ENCODE results near the gene DCTN5.
A peak's percentile ranks its signal among the peaks of the same experiment; 100 is the strongest.
"Not testable (repeated sequence)": the region's sequence is repeated elsewhere in the genome, so short reads cannot be mapped to it uniquely, and the experiment has no call there.

The DCTN5 gene
- 40.4 to 80.3 (median 57.0) reads per million in 4 donors for total RNA-seq

DNA sequence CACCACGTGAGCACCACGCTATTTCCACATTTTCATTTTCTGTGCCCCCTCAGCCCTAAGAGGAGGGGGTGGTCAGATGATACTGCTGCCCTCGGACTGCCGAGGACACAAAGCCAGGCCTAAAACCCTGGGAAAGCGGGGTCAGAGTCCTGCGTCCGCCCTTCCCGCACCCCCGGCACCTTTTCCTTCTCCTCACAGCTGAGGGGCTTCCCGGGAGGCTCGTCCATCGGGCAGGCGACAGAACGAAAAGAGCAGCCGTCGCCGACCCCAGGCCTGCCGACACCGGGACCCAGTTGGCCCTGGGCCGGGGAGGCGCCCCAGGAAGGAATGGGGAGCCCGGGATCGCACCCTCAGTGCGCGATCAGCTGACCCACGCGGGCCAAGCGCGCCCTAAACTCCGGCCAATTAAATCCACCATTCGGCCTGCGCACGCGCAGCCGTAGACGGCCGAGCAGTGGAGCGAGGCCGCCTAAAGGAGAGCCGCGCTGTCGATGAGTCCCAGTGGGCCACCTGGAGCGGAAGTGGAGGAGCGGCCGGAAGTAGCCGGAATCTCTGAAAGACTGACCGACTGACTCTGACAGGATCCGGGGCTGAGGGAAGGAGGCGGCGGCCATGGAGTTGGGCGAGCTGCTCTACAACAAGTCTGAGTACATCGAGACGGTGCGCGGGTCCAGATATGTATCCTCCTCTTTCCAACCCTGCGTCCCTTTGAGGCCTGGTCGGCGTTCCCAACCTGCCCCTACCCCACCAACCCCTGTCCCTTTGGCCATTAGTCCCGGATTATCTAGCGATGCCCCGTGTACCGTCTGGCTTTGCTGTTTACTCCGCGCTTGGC, at the start of gene DCTN5, which contains the start of gene PALB2:
TSS of gene DCTN5 (plus strand) at position 536 of the 835 bp plus-strand sequence. CDS start at position 613, 77 bp downstream.
TSS of gene PALB2 (minus strand) at position 380 of the 835 bp plus-strand sequence. CDS start at position 227, 153 bp downstream.
- DNase-seq = peak; percentile 75 to 92 (median 79)

DNA sequence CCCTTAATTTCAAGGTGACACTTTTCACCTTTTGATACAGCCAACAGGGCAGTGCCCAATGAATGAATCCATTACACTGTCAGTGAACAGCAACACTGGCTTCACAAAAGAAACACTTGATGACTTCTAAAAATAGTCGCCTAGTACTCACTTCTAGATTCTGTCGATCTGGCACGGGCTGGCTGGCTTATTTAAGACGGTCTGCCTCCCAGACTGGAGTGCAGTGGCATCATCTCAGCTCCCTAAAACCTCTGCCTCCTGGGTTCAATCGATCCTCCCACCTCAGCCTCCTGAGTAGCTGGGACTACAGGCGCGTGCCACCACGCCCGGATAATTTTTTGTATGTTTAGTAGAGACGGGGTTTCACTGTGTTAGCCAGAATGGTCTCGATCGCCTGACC, 47.1 kb upstream of the DCTN5 start:
- DNase-seq = no peak

DNA sequence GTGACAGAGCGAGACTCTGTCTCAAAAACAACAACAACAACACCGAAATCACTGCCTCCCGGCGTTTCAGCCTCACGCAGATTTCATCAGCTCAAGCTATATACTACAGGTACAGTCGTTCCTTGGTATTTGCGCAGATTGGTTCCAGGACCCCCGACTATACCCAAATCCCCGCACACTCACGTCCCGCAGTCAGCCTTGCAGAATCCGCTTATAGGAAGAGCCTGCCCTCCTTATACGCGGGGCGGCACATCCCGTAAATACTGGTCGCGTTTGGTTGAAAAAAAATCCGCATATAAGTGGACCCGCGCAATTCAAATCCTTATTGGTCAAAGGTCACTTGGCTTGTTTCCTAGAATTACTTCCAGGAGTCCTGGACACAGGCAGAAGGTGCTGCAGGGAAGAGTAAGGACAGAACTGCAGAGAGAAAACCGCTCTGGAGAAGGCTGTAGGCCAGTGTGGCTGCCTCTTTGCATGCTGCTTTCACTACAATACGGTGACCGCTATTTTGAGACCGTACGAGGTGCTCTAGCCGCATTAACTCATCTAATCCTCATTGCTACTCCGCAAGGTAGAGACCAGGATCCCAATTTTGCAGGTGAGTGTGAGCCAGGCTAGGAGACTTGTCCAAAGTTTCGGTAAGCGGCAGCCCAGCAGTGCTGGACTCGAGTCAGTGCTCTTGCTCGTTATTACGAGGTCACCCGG, 45.9 kb upstream of the DCTN5 start:
- peak in 1 of 5 donors; percentile 4 for DNase-seq

DNA sequence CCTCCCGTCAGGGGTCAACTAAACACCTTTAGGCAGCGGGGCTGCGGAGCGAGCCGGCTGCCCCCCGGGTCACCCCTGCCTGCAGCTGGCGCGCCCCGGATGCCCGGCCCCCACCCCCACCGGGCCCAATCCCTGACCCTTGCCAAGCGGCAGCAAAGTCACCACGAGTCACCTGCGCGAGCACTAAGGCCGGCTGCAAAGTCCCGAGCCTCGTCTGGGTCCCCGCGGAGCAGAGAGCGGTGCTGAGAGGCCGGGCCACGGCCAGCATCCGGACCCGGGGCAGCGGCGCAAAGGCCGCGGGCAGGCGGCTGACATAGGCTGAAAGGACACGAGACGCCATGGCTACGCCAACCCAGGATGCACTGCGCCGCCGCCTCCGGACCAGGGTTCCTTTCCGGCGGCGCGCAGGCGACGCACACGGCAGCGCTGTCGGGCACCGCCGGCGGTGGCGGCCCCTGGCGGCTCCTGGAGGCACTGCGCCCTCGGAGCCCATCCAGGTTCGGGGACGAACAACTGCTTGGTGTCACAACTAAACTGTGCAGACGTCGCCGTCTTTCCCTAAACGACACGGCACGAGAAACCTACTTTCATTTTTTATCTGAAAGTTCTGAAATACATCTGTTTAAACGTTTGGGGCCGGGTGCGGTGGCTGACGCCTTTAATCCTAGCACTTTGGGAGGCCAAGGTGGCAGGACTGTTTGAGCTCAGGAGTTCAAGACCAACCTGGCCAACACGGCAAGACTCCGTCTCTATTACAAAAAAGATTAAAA, 45.1 kb upstream of the DCTN5 start, which contains the start of gene NDUFAB1:
TSS of gene NDUFAB1 (minus strand) at position 366 of the 770 bp plus-strand sequence. CDS start at position 340, 26 bp downstream.
- peak; percentile 80 to 89 (median 86) for DNase-seq

DNA sequence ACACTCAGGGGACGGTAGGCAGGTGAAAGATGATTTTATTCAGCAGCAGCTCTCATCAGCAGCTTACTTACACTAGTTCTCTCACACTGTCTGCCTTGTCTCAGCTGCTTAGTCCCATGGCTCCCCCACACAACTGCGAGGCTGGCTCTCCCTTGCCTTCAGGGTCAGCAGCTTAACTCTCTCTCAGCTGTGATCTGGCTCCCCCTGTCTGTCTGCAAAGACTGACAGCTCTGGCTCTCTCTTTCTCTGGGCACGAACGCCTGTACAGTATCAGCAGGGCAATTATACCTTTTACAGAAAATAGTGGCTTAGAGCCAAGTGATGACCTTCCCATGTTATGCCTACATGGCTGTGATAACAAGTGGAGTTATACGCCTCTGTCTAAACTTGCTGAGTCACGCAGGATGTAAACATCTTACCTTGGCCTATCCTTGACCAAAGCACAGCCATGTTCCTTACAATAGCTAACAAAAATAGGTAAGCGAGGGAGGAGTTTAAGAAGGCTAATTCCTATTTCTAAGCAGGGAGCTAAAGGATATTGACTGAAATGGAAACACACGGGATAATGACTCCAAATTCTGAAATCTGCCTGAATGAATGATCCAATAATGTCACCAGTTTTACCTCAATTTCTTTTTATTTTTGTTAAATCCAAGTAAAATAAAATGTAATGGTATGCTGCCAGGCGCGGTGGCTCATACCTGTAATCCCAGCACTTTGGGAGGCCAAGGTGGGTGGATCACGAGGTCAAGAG, 44.1 kb upstream of the DCTN5 start:
- peak in 1 of 5 donors; percentile 29 for DNase-seq

DNA sequence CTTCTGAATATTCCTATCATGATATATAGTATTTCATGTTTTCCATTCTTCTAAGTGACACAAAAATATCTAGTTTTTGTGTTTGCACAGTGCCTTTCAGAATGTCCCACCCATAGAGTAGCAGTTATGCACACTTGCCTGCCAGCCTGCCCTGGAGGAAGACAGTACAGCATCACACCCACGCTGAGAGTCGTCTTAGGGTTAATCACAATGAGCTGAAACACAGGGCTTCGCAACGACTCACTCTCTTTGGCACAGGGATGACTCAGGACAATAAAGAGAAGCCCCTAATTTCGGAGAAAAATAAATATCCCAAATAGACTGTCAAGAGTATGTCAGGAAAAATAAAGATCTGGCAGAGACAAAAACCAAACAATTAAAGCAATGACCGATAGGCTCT, 33.5 kb upstream of the DCTN5 start:
- DNase-seq = no peak

DNA sequence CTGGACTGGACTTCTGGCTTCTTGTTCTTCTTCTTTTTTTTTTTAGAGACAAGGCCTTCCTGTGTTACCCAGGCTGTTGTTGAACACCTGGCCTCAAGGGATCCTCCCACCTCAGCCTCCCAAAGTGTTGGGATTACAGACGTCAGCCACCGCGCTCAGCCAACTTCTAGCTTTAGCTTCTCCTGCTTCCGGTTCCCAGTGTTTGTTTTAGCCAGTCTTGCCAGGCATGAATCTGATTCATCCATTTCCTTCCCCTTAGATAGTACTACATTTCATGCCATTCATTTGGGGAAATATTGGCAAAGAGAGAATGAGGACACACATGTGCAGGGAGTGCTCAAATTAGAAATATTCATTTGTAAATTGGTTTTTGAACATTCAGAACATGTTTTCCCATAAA, 33.1 kb upstream of the DCTN5 start:
- no peak for DNase-seq

DNA sequence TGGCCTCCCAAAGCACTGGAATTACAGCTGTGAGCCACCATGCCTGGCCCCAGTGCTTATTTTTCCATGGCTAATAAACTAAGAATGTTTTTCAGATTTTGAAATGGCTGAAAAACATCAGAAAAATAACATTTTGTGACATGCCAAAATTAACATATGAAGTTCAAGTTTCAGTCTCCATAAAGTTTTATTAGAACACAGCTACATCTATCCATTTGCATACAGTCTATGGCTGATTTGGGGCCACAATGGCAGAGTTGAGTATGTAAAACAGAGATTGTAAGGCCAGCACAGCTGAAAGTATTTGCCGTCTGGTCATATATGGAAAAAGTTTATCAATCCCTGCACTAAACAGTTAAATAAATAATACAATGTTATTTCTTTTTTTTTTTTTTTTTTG, 31.3 kb upstream of the DCTN5 start:
- no peak for DNase-seq

DNA sequence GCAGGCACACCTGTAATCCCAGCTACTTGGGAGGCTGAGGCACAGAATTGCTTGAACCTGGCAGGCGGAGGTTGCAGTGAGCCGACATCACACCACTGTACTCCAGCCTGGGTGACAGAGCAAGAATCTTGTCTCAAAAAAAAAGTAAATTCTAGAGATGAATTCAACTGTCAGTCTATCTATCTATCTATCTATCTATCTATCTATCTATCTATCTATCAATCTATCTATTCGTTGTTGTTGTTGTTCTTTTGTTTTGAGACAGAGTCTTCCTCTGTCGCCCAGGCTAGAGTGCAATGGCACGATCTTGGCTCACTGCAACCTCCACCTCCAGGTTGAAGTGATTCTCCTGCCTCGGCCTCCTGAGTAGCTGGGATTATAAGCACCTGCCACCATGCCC, 30.4 kb upstream of the DCTN5 start:
- DNase-seq = not testable (repeated sequence)

DNA sequence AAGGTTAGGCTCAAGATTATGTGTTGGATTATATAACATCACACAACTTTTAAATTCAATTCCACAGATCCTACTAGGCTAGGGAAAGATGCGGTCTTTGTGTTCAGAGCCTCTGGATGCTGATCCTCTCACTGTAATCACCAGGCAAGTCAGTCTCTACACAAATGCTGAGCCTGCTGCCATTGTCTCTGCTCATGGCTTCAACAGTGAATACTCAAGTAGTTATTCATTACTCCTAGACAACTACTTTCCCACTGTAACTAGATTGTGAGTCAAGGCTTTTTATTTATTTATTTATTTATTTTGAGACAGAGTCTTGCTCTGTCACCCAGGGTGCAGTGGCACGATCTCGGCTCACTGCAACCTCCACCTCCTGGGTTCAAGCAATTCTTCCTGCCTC, 29.3 kb upstream of the DCTN5 start:
- no peak for DNase-seq

DNA sequence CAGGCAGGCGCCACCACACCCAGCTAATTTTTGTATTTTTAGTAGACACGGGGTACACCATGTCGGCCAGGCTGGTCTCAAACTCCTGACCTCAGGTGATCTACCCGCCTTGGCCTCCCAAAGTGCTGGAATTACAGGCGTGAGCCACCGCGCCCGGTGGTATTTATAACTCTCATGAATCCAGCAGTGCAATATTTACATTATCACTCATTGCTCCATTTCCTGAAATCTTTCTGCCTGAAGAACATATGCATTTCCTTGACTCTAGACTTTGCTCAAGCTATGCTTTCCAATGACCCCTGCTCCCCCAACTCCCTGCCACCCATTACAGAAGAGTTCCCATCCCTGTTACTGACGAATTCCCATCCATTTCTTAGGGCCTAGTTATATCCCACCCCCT, 25.5 kb upstream of the DCTN5 start:
- no peak for DNase-seq

DNA sequence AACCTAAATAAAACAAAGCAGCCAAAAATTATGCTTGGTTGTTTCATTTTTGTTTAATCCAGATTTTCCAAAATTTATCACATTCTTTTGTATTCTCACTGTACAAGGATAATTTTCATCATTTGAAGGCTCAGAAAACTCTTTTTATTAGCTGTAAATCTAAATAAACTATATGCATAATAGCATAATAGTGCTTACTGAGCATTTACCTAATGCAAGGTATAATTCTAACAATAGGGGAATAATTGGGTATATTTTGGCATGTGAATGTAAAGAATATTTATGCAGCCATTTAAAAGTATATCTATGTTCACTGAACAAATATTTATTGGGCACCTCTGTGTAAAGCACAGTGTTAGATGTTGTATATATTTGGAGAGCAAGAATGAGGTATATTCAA, 17.2 kb upstream of the DCTN5 start:
- DNase-seq = no peak

DNA sequence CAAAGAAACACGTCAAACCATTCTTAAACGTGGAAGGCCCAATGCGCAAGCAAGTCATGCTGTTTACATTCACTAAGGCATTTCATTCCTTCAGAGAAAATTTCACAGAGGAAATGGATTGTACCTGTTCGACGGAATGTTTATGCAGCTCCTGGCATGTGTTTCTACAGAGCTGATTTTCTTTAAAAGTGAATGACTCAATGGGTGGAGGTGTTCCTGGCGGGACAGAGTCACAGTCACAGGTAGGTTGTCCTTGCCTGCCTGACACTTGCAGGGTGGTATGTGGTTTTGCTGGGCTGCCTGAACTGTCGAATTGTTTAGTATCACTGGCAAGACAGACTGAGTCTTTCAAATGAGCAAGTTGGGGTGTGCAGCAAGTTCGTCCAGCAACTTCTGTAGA, 11.8 kb upstream of the DCTN5 start:
- DNase-seq = no peak

DNA sequence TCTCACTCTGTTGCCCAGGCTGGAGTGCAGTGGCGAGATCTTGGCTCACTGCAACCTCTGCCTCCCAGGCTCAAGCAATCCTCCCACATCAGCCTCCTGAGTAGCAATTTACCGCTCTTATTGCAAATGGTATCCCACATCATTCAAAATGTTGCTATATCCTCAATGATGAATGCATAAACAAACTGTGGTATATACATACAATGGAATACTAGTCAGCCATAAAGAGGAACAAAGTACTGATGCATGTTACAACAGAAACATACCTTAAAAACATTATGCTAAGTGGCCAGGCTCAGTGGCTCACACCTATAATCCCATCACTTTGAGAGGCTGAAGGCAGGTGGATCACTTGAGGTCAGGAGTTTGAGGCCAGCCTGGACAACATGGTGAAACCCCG, 9.4 kb upstream of the DCTN5 start:
- not testable (repeated sequence) for DNase-seq

DNA sequence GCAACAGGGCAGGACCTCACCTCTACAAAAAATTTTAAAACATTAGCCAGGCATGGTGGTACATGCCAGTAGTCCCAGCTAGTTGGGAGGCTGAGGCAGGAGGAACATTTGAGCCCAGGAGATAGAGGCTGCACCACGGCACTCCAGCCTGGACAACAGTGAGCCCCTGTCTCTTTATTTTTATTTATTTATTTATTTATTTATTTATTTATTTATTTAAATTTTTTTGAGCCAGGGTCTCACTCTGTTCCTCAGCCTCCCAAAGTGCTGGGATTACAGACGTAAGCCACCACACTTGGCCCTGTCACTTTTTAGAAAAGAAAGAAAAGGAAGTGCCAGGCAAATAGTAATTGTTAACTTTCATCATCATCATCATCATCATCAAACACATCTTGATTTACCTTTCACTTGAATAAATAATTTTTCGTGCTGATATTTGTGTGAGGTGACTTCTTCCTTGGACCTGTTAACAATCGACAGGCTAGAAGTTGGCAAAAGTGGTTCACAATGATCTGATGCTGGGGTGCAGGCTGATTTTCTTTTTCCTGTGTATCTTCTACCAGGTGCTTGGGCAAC, 6.7 kb upstream of the DCTN5 start:
- no peak for DNase-seq

DNA sequence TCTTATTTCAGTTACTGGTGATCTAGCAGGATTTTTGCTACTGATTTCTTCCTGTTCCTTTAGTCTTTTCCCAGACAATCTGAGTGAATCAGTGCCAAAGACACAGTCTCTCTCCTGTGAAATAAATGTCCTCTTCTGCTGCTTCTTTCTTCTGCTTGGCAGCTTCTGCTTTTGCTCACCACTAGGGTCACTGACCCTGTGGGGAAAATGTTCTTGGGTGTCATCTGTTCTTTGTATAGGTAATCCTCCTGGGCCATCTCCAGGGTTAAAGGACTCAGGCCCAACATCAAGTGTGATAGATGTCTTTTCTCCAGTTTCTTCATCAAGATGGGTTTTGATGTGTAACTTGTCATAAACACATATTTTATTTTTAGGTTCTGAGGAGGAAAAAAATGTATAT, 5.3 kb upstream of the DCTN5 start:
- no peak for DNase-seq

DNA sequence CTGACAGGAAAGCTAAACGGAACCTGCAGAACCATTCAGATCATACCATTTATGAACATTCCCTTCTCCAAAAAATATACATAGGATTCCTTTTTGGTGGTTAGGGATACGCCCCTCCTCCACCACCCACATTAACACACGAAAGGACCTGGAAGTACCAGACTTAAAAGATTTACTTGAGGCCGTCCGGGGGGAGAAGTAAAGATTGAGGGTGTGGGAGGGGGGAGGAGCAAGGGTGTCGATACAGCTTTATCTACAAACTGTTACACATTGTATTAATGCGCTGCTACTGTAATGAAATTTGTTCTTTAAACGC, 693 bp upstream of the DCTN5 start:
- DNase-seq = no peak

DNA sequence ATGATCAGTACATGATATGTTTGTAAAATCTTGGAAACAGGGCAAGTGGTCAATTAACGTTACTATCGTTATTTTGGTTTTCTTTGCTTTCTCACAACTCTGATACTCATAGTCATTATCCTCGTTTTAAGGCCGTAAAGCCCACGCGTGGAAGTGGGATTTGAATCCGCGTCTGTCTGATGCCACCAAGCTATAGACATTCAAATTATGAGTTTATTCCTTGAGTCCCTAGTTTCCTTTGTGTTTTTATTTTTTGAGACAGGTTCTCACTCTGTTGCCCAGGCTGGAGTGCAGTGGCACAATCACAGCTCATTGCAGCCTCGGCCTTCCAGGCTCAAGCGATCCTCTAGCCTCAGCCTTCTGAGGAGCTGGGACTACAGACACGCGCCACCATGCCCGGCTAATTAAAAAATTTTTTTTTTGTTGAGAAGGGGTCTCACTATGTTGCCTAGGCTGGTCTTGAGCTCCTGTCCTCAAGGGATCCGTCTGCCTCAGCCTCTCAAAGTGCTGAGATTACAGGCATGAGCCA, 1.0 kb downstream of the DCTN5 start:
- no peak for DNase-seq

DNA sequence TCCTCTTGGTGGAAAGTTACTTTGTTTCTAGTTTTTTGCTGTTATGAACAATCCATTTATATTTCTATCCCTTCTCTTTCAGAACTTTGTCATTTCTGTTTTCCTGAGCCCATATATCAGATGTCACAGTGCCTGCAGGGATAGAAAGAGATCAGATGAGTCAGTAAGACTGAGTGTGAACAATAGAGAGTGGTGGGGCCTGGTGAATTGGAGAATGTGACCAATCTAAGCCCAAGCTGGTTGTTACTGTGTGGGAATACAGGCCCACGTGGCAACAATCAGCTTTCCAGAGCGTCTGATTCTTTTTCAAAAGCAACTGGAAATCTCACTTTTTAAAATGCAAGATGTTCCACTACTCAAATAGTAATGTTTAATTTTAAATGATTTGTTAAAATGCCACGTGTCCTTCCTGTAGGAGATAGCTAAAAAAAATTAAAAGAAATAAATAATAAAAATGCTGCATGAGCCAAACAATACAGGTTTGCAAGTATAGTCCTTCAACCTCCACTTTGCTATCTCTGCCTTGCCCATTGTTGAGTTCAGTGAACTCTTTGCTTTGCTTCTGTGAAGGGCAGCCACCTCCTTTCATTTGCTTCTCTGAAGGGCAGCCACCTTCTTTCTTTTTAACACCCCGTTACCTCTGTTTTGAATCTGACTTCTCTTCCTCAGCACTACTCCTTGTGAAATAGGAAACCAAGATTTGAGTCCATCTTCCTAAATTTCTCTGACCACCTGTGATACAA, 9.6 kb downstream of the DCTN5 start:
- DNase-seq = no peak

DNA sequence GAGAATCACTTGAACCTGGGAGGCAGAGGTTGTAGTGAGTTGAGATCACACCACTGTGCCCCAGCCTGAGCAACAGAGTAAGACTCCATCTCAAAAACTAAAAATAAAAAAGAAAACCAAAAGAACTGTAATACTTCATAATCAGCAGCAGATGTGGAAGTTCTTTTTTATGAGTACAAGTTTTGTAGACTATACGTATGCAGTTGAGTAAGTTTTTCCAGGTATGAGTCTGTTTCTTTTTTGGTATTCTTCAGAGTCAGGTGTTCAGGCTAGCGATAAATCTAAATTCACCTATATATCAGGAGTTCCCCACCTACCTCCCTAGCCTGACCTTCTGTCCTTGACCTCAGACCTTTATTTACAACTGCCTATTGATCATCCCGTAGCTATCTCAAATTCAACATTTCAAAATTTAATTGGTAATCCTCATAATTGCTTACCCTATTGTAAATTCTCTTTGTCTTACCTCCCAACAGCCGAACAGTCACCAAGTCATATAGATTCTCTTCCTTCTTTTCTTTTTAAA, 10.7 kb downstream of the DCTN5 start:
- no peak for DNase-seq

DNA sequence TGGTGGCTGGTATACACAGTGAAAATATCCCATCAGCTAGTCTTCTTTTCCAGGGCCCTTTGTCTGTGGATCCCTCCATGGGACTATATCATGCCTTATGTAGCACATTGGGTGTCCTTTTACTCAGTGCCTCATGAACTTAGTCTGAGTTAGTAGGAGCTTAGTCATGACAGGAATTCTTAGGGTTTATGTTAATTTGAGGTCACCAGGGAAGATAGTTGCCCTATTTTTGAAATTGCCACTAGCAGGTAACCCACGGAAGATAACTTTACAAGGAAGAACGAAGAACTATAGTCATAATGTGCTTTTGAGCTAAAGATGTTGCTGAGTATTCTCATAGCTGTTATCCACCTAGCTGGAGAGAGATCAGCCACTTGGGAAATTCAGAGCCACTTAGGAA, 22.7 kb downstream of the DCTN5 start:
- DNase-seq = no peak
